IPS-15b (cell line): ENCODE results near the gene HSPA8.
"Not testable (repeated sequence)": the region's sequence is repeated elsewhere in the genome, so short reads cannot be mapped to it uniquely, and the experiment has no call there.

Experiments
- H3K27me3 ChIP-seq: one replicate; pipeline ENCODE4 v1.6.1; 2013; ENCODE audit warnings: low read length; ENCODE audit not compliant: control insufficient read depth, insufficient read depth
- H3K36me3 ChIP-seq: one replicate; pipeline ENCODE4 v1.6.1; 2013; ENCODE audit warnings: low read length; ENCODE audit not compliant: control insufficient read depth, insufficient read depth
- H3K4me1 ChIP-seq: one replicate; pipeline ENCODE4 v1.6.1; 2013; ENCODE audit warnings: mild to moderate bottlenecking, low read length; ENCODE audit not compliant: control insufficient read depth, insufficient read depth
- H3K4me3 ChIP-seq: one replicate; pipeline ENCODE4 v1.5.1; 2013; ENCODE audit warnings: low read depth, low read length
- H3K9ac ChIP-seq: one replicate; pipeline ENCODE4 v1.6.1; 2013; ENCODE audit warnings: low read depth, mild to moderate bottlenecking, low read length
- H3K9me3 ChIP-seq: one replicate; pipeline ENCODE4 v1.6.1; 2013; ENCODE audit warnings: mild to moderate bottlenecking, low read length; ENCODE audit not compliant: control insufficient read depth, insufficient read depth

The HSPA8 gene

DNA sequence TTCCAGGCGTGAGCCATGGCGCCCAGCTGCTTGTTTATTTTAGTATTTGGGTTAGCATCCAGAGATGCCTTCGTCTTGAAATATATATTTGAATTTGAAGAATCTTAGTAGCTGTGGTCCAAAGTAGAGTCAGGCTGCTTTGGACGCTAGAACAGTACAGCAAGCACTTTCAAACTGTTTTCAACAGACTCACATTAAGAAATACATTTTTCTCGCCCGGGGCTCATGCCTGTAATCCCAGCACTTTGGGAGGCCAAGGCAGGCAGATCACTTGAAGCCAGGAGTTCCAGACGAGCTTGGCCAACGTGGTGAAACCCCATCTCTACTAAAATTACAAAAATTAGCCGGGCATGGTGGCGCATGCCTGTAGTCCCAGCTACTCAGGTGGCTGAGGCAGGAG lies 27.0 kb upstream of the HSPA8 start:
- H3K4me1 ChIP-seq, H3K4me3 ChIP-seq, H3K27me3 ChIP-seq, H3K36me3 ChIP-seq, H3K9ac ChIP-seq, H3K9me3 ChIP-seq: not testable (repeated sequence)

DNA sequence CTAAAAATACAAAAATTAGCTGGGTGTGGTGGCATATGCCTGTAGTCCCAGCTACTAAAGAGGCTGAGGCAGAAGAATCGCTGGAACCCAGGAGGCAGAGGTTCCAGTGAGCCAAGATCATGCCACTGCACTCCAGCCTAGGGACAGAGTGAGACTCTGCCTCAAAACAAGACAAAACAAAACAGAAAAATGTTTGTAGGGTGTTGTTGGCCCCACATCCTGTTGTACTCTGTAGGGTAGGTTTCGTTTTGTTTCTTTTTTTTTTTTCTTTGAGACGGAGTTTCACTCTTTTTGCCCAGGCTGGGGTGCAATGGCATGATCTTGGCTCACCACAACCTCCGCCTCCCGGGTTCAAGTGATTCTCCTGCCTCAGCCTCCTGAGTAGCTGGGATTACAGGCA lies 25.7 kb upstream of the HSPA8 start:
- not testable (repeated sequence) for H3K4me1 ChIP-seq, H3K4me3 ChIP-seq, H3K36me3 ChIP-seq, H3K27me3 ChIP-seq, H3K9ac ChIP-seq, H3K9me3 ChIP-seq

DNA sequence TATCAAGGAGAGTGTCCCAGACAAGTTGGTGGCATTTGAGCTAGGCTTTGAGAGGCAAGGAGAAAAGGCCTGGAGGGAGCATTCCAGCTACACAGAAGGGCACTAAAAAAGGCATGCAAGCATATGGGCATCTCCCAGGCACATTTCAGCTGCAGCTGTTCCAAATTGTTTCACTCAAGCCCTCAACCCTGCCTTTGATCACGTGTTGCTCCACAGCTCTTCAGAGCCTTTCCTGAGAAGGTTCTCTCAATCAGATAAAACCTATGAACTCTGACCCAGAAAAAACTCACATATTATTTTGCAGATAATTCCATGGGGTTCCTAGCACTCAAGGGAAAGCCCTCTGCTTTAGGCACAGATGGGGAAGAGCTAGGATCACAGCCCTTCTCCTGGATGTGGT lies 24.4 kb upstream of the HSPA8 start:
- Histone ChIP-seq H3K4me1 (no peaks in the 10 kb centered on the region), H3K36me3 (no peaks in the 10 kb centered on the region), H3K9me3 (no peaks in the 10 kb centered on the region), H3K4me3 (no peak overlapping the region), H3K9ac (no peak overlapping the region), H3K27me3 (no peaks in the 10 kb centered on the region)

- H3K27me3 ChIP-seq, result no peaks in the 10 kb centered on the region
- no peaks in the 10 kb centered on the region for H3K36me3 ChIP-seq
- no peaks in the 10 kb centered on the region for H3K4me1 ChIP-seq
- no peak overlapping the region for H3K9ac ChIP-seq
- no peak overlapping the region for H3K4me3 ChIP-seq
- no peaks in the 10 kb centered on the region for H3K9me3 ChIP-seq
Observed at GRCh38 chr11:123085497-123085896, 23.6 kb upstream of the HSPA8 start.

- no peaks in the 10 kb centered on the region for H3K9me3 ChIP-seq
- no peaks in the 10 kb centered on the region for H3K36me3 ChIP-seq
- H3K27me3 ChIP-seq, result no peaks in the 10 kb centered on the region
- H3K9ac ChIP-seq, result no peak overlapping the region
- H3K4me1 ChIP-seq, result no peaks in the 10 kb centered on the region
- no peak overlapping the region for H3K4me3 ChIP-seq
Observed at GRCh38 chr11:123084454-123084853, 22.5 kb upstream of the HSPA8 start.

GRCh38 chr11:123083623-123084029 lies 21.7 kb upstream of the HSPA8 start:
- Histone ChIP-seq H3K27me3 (no peaks in the 10 kb centered on the region), H3K9ac (no peak overlapping the region), H3K4me3 (no peak overlapping the region), H3K9me3 (no peaks in the 10 kb centered on the region), H3K36me3 (no peaks in the 10 kb centered on the region), H3K4me1 (no peaks in the 10 kb centered on the region)

DNA sequence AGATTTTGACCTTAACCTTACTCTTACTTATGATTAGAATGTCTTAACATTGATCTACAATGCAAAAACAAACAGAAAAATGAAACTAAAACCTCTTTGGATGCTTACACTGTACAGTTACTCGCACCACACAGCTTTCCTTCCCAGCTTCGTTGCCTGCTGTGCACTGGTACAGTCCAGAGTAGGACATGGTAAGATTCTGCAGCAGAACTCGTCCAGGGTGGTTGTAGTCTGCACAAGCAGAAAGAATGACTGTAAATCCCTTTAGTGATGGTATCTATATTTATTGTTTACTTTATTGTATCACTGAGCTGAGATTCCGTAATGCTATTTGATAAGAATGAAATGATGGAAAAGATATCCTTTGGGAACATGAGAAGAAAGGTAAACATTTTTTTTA lies 21.0 kb upstream of the HSPA8 start:
- no peaks in the 10 kb centered on the region for H3K27me3 ChIP-seq
- H3K9me3 ChIP-seq, result no peaks in the 10 kb centered on the region
- no peak overlapping the region for H3K4me3 ChIP-seq
- H3K36me3 ChIP-seq, result no peaks in the 10 kb centered on the region
- H3K9ac ChIP-seq, result no peak overlapping the region
- H3K4me1 ChIP-seq, result no peaks in the 10 kb centered on the region

DNA sequence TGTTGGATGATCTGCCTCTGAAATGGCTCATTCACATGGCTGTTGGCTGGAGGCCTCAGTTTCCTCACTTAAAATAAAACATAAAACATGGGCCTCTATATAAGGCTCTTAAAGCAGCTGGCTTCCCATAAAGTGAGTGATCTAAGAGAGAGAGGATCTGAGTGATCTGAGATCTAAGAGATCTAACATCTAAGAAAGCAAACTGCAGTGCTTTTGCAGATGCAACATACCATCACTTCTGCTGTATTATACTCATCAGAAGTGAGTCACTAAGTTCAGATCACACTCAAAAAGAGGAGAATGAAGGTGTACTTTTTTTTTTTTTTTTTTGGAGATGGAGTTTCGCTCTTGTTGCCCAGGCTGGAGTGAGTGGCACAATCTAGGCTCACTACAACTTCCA lies 18.1 kb upstream of the HSPA8 start:
- Histone ChIP-seq H3K4me3 (no peak overlapping the region), H3K9me3 (no peaks in the 10 kb centered on the region), H3K27me3 (no peaks in the 10 kb centered on the region), H3K9ac (no peak overlapping the region), H3K4me1 (no peaks in the 10 kb centered on the region), H3K36me3 (no peaks in the 10 kb centered on the region)

GRCh38 chr11:123076484-123076883 lies 14.5 kb upstream of the HSPA8 start:
- no peak overlapping the region for H3K9ac ChIP-seq
- no peak overlapping the region for H3K4me3 ChIP-seq
- no peaks in the 10 kb centered on the region for H3K27me3 ChIP-seq
- H3K4me1 ChIP-seq, result peaks cover 2% of the 10 kb centered on the region
- H3K36me3 ChIP-seq, result no peaks in the 10 kb centered on the region
- no peaks in the 10 kb centered on the region for H3K9me3 ChIP-seq

DNA sequence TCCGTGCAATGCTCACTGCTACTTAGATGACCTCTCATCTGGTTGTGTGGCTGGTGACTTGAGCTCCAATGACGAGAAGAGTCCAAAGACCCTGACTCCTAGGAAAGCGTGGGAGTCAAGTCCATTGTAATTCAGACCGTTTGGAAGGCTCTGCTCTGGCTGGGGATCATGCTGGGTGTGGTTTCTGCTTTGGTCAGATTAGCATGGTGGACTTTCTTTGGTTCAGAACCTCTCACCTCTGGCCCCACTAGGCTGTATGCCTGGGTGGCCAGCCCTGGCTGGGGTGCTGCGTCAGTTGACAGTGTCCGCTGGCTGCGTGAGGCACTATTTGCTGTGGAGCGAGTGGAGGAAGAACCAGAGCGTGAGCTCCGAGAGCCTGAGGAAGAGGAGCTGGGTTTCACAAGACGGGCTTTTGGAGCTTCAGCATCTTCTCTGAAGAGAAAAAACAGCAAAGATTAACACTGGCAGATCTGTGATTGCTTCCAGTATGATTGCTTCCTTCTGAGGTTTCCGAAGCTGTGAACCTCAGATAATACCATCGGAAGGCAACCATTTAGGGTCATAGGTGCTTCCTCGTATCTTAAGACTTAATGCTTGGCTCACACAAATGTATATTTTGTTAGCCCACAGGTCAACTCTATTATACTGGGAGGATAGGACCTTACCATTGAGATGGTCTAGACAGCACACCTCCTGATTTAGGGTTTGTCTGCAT lies 11.6 kb upstream of the HSPA8 start:
- peaks cover 17% of the 10 kb centered on the region for H3K4me1 ChIP-seq
- H3K4me3 ChIP-seq, result no peak overlapping the region
- no peak overlapping the region for H3K9ac ChIP-seq
- H3K27me3 ChIP-seq, result no peaks in the 10 kb centered on the region
- no peaks in the 10 kb centered on the region for H3K36me3 ChIP-seq
- H3K9me3 ChIP-seq, result no peaks in the 10 kb centered on the region

- no peaks in the 10 kb centered on the region for H3K27me3 ChIP-seq
- no peaks in the 10 kb centered on the region for H3K9me3 ChIP-seq
- H3K9ac ChIP-seq, result no peak overlapping the region
- H3K36me3 ChIP-seq, result no peaks in the 10 kb centered on the region
- no peak overlapping the region for H3K4me3 ChIP-seq
- H3K4me1 ChIP-seq, result peaks cover 17% of the 10 kb centered on the region
Observed at GRCh38 chr11:123072762-123073161, 10.8 kb upstream of the HSPA8 start.

DNA sequence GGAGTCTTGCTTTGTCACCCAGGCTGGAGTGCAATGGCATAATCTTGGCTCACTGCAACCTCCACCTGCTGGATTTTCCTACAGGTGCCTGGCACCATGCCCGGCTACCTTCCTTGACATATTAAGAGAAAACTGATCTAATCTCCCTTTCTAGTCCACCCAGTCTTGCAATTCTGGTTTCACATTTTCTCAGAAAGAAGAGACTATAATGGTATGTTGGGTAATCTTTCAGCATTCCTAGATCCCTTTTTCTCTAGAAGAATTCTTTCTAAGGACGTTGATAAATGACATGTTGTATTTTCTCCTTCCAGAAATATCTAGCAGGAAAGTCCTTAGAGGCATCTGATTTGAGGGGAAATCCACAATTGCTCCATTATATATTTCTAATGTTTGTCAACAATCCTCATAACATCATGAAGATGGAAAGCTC lies 10.4 kb upstream of the HSPA8 start:
- H3K4me3 ChIP-seq, result no peak overlapping the region
- H3K9ac ChIP-seq, result no peak overlapping the region
- H3K36me3 ChIP-seq, result no peaks in the 10 kb centered on the region

More for the DNA sequence above, 10.4 kb upstream of the HSPA8 start:
- Histone ChIP-seq H3K4me1 (peaks cover 17% of the 10 kb centered on the region), H3K9me3 (no peaks in the 10 kb centered on the region), H3K27me3 (no peaks in the 10 kb centered on the region)
